Measurements from ENCODE around the gene MAD1L1. TPM values are rescaled to one million over a fixed set of nuclear protein-coding genes. Genes with fewer than 3 reads are reported as not detected.

The MAD1L1 gene
- total and polyA plus RNA-seq, 2 of the 8 experiments (the other 6 are each of a cell fraction or from before 2014, with no cell fraction given) = 40.4 to 44.6 TPM

DNA sequence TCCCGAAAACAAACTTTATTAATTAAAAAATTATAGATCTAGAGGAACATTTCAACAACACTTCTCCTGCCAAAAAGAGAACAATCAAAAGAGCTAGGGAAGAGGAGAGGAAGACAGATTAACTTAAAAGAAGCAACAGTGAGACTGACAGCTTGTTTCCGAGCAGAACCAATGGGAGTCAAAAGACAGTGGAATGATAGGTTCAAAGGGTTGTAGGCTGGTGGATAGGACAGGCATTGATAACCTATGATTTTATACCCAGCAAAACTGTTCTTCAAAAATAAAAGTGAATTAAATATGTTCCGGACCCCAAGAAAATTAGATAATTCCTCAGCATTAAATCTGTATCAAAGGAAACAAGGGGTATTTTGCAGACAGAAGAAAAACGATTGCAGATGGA, 207.6 kb downstream of the MAD1L1 start:
- ChIA-PET POLR2A (ENCODE audit: partially characterized antibody) (no interaction called here), CTCF (ENCODE audit: partially characterized antibody) (no interaction called here)
- Histone ChIP-seq H3K79me1 (ENCODE audit: low read depth, low read length) (peaks cover 2% of the 10 kb centered on the region; the same call in 1 of the 2 replicates), H3K4me1 (replicated peaks in 1 of 4; ENCODE audit: control insufficient read depth in 3 of 4, insufficient read depth in 4 of 4, low read length in 3 of 4) (no peaks in the 10 kb centered on the region), H2AFZ (ENCODE audit: low read length) (no peak overlapping the region), H3K23me2 (ENCODE audit: low read depth, low read length) (no peaks in the 10 kb centered on the region), H3K9ac (replicated peaks in 1 of 4; ENCODE audit: extremely low read depth in 1 of 4, low read depth in 3 of 4, low read length in 3 of 4) (no peak overlapping the region), H3K14ac (ENCODE audit: insufficient read length) (no peak overlapping the region), H3K4ac (replicated peaks; ENCODE audit: insufficient read length, low read depth, low read length) (no peak overlapping the region), H2AK5ac (ENCODE audit: low read depth, low read length) (no peak overlapping the region), H3K4me2 (ENCODE audit: insufficient read depth in 1 of 2, low read depth in 2 of 2, low read length in 2 of 2) (no peak overlapping the region), H3K27ac (ENCODE audit: low read depth, low read length) (no peak overlapping the region), H3K27me3 (replicated peaks in 1 of 4; ENCODE audit: control insufficient read depth in 3 of 4, extremely low read depth in 1 of 4, insufficient read depth in 3 of 4, low read length in 3 of 4) (no peaks in the 10 kb centered on the region), H4K20me1 (replicated peaks in 1 of 2; ENCODE audit: control insufficient read depth in 1 of 2, insufficient read depth in 2 of 2, low read length in 2 of 2) (peaks cover 0 to 2% of the 10 kb centered on the region in 2 experiments), H3K36me3 (ENCODE audit: control insufficient read depth in 2 of 4, insufficient read depth in 4 of 4, low read length in 3 of 4) (no peaks in the 10 kb centered on the region), H3K9me3 (ENCODE audit: insufficient read depth in 2 of 2, low read depth in 1 of 2, low read length in 1 of 2) (peaks cover 6 to 11% of the 10 kb centered on the region in 2 experiments; a peak in 2 of 4 replicates), H2BK12ac (ENCODE audit: low read depth, low read length) (no peak overlapping the region), H4K91ac (replicated peaks; ENCODE audit: insufficient read length, low read length) (no peak overlapping the region), H4K8ac (ENCODE audit: extremely low read depth, insufficient read depth, low read length) (no peak overlapping the region), H3K56ac (replicated peaks; ENCODE audit: insufficient read length, low read depth, low read length) (no peak overlapping the region), H4K5ac (ENCODE audit: insufficient read length, low read depth, low read length) (no peak overlapping the region), H2BK20ac (ENCODE audit: low read length) (no peak overlapping the region), H3K79me2 (ENCODE audit: control insufficient read depth in 1 of 2, insufficient read depth in 2 of 2, low read length in 2 of 2) (peaks cover 0 to 6% of the 10 kb centered on the region in 2 experiments; a peak in 2 of 4 replicates), H3K18ac (ENCODE audit: extremely low read depth, low read length) (no peak overlapping the region), H3K23ac (ENCODE audit: insufficient read length) (no peak overlapping the region), H2BK120ac (replicated peaks; ENCODE audit: low read depth, low read length) (no peak overlapping the region), H2BK5ac (ENCODE audit: low read depth, low read length) (no peak overlapping the region), H3K4me3 (ENCODE audit: extremely low read depth in 1 of 4, insufficient read depth in 2 of 4, low read depth in 3 of 4, low read length in 4 of 4) (no peak overlapping the region), H2BK15ac (ENCODE audit: low read length) (no peak overlapping the region)
- no peak for DNase-seq (ENCODE audit: low read depth in 1 of 2, low spot score in 2 of 2)
- WGBS, 2 experiments (ENCODE audit: extremely low coverage in 1 of 2, insufficient coverage in 1 of 2, insufficient read length in 1 of 2, insufficient replicate concordance in 2 of 2, low coverage in 1 of 2, low lambda C conversion rate in 2 of 2, missing lambda C conversion rate in 1 of 2) = 89% methylated on average over 4 of the region's 4 CpGs; no CpG with 5 or more reads in 1 of the 2 experiments
- no peak for FAIRE-seq
- TF ChIP-seq BRCA1 (IDR thresholded peaks at IDR 0.05; ENCODE audit: low read depth, low read length) = no peak
- no peak for TF ChIP-seq RAD21 (IDR thresholded peaks at IDR 0.05 in 1 of 2, conservative IDR thresholded peaks at IDR 0.05 in 1 of 2; ENCODE audit: low read depth in 2 of 2, low read length in 2 of 2)
- TF ChIP-seq TEAD4 (IDR thresholded peaks at IDR 0.05; ENCODE audit: low read depth, low read length) = no peak
- TF ChIP-seq POLR2AphosphoS5 (IDR thresholded peaks at IDR 0.05; ENCODE audit: low read depth, low read length) = no peak
- TF ChIP-seq RFX5 (IDR thresholded peaks at IDR 0.05; ENCODE audit: borderline replicate concordance, low read depth, low read length) = no peak
- TF ChIP-seq KDM4A (IDR thresholded peaks at IDR 0.05; ENCODE audit: low read depth, low read length, severe bottlenecking) = no peak
- no peak for TF ChIP-seq HDAC2 (IDR thresholded peaks at IDR 0.05; ENCODE audit: borderline replicate concordance in 1 of 2, low read depth in 2 of 2, low read length in 2 of 2)
- TF ChIP-seq, protein P1, sequence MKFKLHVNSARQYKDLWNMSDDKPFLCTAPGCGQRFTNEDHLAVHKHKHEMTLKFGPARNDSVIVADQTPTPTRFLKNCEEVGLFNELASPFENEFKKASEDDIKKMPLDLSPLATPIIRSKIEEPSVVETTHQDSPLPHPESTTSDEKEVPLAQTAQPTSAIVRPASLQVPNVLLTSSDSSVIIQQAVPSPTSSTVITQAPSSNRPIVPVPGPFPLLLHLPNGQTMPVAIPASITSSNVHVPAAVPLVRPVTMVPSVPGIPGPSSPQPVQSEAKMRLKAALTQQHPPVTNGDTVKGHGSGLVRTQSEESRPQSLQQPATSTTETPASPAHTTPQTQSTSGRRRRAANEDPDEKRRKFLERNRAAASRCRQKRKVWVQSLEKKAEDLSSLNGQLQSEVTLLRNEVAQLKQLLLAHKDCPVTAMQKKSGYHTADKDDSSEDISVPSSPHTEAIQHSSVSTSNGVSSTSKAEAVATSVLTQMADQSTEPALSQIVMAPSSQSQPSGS (IDR thresholded peaks at IDR 0.05; ENCODE audit: low read length) = no peak
- TF ChIP-seq, protein P2, sequence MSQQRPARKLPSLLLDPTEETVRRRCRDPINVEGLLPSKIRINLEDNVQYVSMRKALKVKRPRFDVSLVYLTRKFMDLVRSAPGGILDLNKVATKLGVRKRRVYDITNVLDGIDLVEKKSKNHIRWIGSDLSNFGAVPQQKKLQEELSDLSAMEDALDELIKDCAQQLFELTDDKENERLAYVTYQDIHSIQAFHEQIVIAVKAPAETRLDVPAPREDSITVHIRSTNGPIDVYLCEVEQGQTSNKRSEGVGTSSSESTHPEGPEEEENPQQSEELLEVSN (IDR thresholded peaks at IDR 0.05) = no peak
- no peak for TF ChIP-seq SAP30 (IDR thresholded peaks at IDR 0.05; ENCODE audit: insufficient read depth, insufficient replicate concordance, low read length)
- no peak for TF ChIP-seq ZNF274 (IDR thresholded peaks at IDR 0.05; ENCODE audit: borderline replicate concordance, extremely low read depth, low read length)
